Measurements from ENCODE around the gene CATSPER3. TPM values are rescaled to one million over a fixed set of nuclear protein-coding genes. Genes with fewer than 3 reads are reported as not detected.

Gene CATSPER3
- polyA plus RNA-seq, 5 donors, result 0.74 to 1.1 (median 0.89) TPM

Other genes starting within 250 kb of the CATSPER3 start
- 10 to 100 TPM; 59.9 to 77.5 (median 65.5) TPM for gene CAMLG, start 229.4 kb upstream of the CATSPER3 start, polyA plus RNA-seq (ENCODE audit: insufficient read depth in 1 of 5, insufficient read length in 5 of 5, low replicate concordance in 1 of 5)
- gene DDX46, start 209.1 kb upstream of the CATSPER3 start, polyA plus RNA-seq (ENCODE audit: insufficient read depth in 1 of 5, insufficient read length in 5 of 5, low replicate concordance in 1 of 5), result 100 to 1,000 TPM in 1 of 5 donors, 10 to 100 TPM in 4; 56.6 to 104 (median 94.5) TPM
- 100 to 1,000 TPM in 1 of 5 donors, 10 to 100 TPM in 4; 64.3 to 109 (median 81.8) TPM for gene C5orf24, start 121.9 kb upstream of the CATSPER3 start, polyA plus RNA-seq (ENCODE audit: insufficient read depth in 1 of 5, insufficient read length in 5 of 5, low replicate concordance in 1 of 5)
- gene TXNDC15, start 93.5 kb upstream of the CATSPER3 start, polyA plus RNA-seq (ENCODE audit: insufficient read depth in 1 of 5, insufficient read length in 5 of 5, low replicate concordance in 1 of 5), result 10 to 100 TPM; 72.2 to 77.9 (median 77.6) TPM
- gene PCBD2, start 62.8 kb upstream of the CATSPER3 start, polyA plus RNA-seq (ENCODE audit: insufficient read depth in 1 of 5, insufficient read length in 5 of 5, low replicate concordance in 1 of 5), result 10 to 100 TPM; 10.8 to 16.1 (median 14.1) TPM
- 1 to 10 TPM in 2 of 5 donors, under 1 TPM in 3; 0.06 to 1.8 (median 0.42) TPM for gene PITX1, start 66.3 kb downstream of the CATSPER3 start, polyA plus RNA-seq (ENCODE audit: insufficient read depth in 1 of 5, insufficient read length in 5 of 5, low replicate concordance in 1 of 5)

Measured in right lung (tissue), 5 donors.